Epithelial cell of proximal tubule (primary cell): ENCODE results near the gene ASNSD1. TPM values are rescaled to one million over a fixed set of nuclear protein-coding genes. Genes with fewer than 3 reads are reported as not detected.

Experiments
- DNase-seq: peaks from one replicate; pipeline ENCODE4 v3.0.0-alpha.2; 2011; ENCODE audit warnings: low read depth
- H3K4me3 ChIP-seq: 2 replicates; pipeline ENCODE4 v1.5.1; 2011; ENCODE audit warnings: low read depth, mild to moderate bottlenecking, low read length
- CTCF ChIP-seq: conservative IDR thresholded peaks from 2 replicates; pipeline ENCODE4 v1.5.1; 2012; ENCODE audit warnings: low read depth, mild to moderate bottlenecking, low read length
- total RNA-seq: library from RNA; depleted of rRNA; stranded (reverse); fragments of >200 nt; gene quantifications from 2 replicates; pipeline ENCODE4 v1.2.3, GENCODE V29; 2015

The ASNSD1 gene
- 24.3 and 36.5 TPM in 2 replicates for total RNA-seq

- DNase-seq: peak; percentile 98
- H3K4me3 ChIP-seq: peak within 1 kb of the TSS; percentile 91
- peak; percentile 98 for TF ChIP-seq CTCF
Observed at GRCh38 chr2:189661148-189661956, at the start of gene ASNSD1. Gene ASNSD1 (plus strand): TSS chr2:189661459. CDS start chr2:189666133, 4,674 bp downstream.

GRCh38 chr2:189613077-189613636 lies 48.1 kb upstream of the ASNSD1 start:
- TF ChIP-seq CTCF: no peak
- DNase-seq: peak; percentile 18
- no peak overlapping the region for H3K4me3 ChIP-seq

GRCh38 chr2:189613650-189614420 lies 47.4 kb upstream of the ASNSD1 start:
- no peak overlapping the region for H3K4me3 ChIP-seq
- DNase-seq: no peak
- TF ChIP-seq CTCF: no peak

GRCh38 chr2:189614585-189614984 lies 46.7 kb upstream of the ASNSD1 start:
- no peak overlapping the region for H3K4me3 ChIP-seq
- DNase-seq: no peak
- TF ChIP-seq CTCF: no peak

- TF ChIP-seq CTCF: no peak
- no peak for DNase-seq
- no peak overlapping the region for H3K4me3 ChIP-seq
Observed at GRCh38 chr2:189618197-189618596, 43.1 kb upstream of the ASNSD1 start.

- DNase-seq: no peak
- TF ChIP-seq CTCF: no peak
- H3K4me3 ChIP-seq: no peak overlapping the region
Observed at GRCh38 chr2:189621781-189622180, 39.5 kb upstream of the ASNSD1 start.
